Endothelial cell of umbilical vein (primary cell): ENCODE results near the gene EDNRB.

Experiments used
- CTCF ChIP-seq, 2 donors: IDR thresholded peaks; 1 replicate in 1 of 2; 2 replicates in 1 of 2; pipeline ENCODE4 v1.5.1; 2011; ENCODE audit warnings: low read length in 2 of 2, mild to moderate bottlenecking in 2 of 2, moderate library complexity in 2 of 2, control low read depth in 1 of 2, inconsistent platforms in 1 of 2, low read depth in 1 of 2; ENCODE audit not compliant: insufficient read depth in 1 of 2; ENCODE audit errors: extremely low read depth in 1 of 2
- EZH2 ChIP-seq: IDR thresholded peaks from 2 replicates; pipeline ENCODE4 v1.6.1; 2012; ENCODE audit warnings: borderline replicate concordance, low read depth, mild to moderate bottlenecking, moderate library complexity, low read length, inconsistent platforms; ENCODE audit not compliant: severe bottlenecking
- FOS ChIP-seq: IDR thresholded peaks from 2 replicates; pipeline ENCODE4 v1.6.1; 2011; ENCODE audit warnings: mild to moderate bottlenecking, low read length, moderate library complexity, borderline replicate concordance; ENCODE audit not compliant: insufficient read depth
- GATA2 ChIP-seq: IDR thresholded peaks from 2 replicates; pipeline ENCODE4 v1.7.0; 2011; ENCODE audit warnings: low read depth, mild to moderate bottlenecking, moderate library complexity, mixed read lengths, low read length; ENCODE audit not compliant: insufficient read length, insufficient read depth
- JUN ChIP-seq: IDR thresholded peaks from 2 replicates; pipeline ENCODE4 v1.6.1; 2011; ENCODE audit warnings: borderline replicate concordance, low read depth; ENCODE audit not compliant: insufficient read length, insufficient read depth
- MAX ChIP-seq: IDR thresholded peaks from 2 replicates; pipeline ENCODE4 v1.6.1; 2011; ENCODE audit not compliant: insufficient read depth, insufficient read length
- MYC ChIP-seq: IDR thresholded peaks from one replicate; pipeline ENCODE4 v1.6.1; 2011; ENCODE audit warnings: mild to moderate bottlenecking, low read depth, low read length
- POLR2A ChIP-seq: IDR thresholded peaks from 2 replicates; pipeline ENCODE4 v1.6.1; 2012; ENCODE audit warnings: low read depth, mild to moderate bottlenecking, control low read depth, low read length
- POLR2AphosphoS5 ChIP-seq: IDR thresholded peaks from 2 replicates; pipeline ENCODE4 v1.6.1; 2012; ENCODE audit warnings: low read depth, mild to moderate bottlenecking, control low read depth, low read length, moderate library complexity; ENCODE audit not compliant: insufficient read depth

- peak; percentile 5 to 30 for TF ChIP-seq CTCF (IDR thresholded peaks at IDR 0.05; ENCODE audit: extremely low read depth in 1 of 2, insufficient read depth in 1 of 2, low read depth in 1 of 2, low read length in 2 of 2)
- TF ChIP-seq POLR2A = no peak
- TF ChIP-seq MAX = no peak
- TF ChIP-seq EZH2 = no peak
- no peak for TF ChIP-seq POLR2AphosphoS5
- no peak for TF ChIP-seq FOS
- TF ChIP-seq MYC = no peak
- no peak for TF ChIP-seq GATA2
- no peak for TF ChIP-seq JUN
Observed at GRCh38 chr13:77918391-77919245, at the start of gene EDNRB.
